OCI-LY3 (cell line): ENCODE results near the gene DRC1.
A peak's percentile ranks its signal among the peaks of the same experiment; 100 is the strongest.

ENCODE experiments used
- H2AFZ ChIP-seq: fragments of 200-600, 300-600 bp; shearing (Covaris generic); 2 replicates; pipeline ENCODE4 v1.6.0; 2014; ENCODE audit warnings: antibody characterized with exemption, low read depth, low read length
- H3K27ac ChIP-seq: fragments of 200-600, 300-600 bp; sonication (generic); 2 replicates; pipeline ENCODE4 v1.5.1; 2014; ENCODE audit warnings: mild to moderate bottlenecking, low read length, moderate library complexity, mixed read lengths
- H3K27me3 ChIP-seq: fragments of 200-600, 300-600 bp; sonication (generic); 2 replicates; pipeline ENCODE4 v1.6.1; 2014; ENCODE audit warnings: low read depth, low read length, mixed read lengths
- H3K36me3 ChIP-seq: fragments of 200-600, 300-600 bp; sonication (generic); replicated peaks from 2 replicates; pipeline ENCODE3; 2014; ENCODE audit warnings: low read depth, low read length, mixed read lengths
- H3K4me1 ChIP-seq: fragments of 300-600, 200-600 bp; sonication (generic); 2 replicates; pipeline ENCODE4 v1.6.1; 2014; ENCODE audit warnings: low read length, mixed read lengths
- H3K4me2 ChIP-seq: fragments of 200-600, 300-600 bp; sonication (generic); 2 replicates; pipeline ENCODE4 v1.6.1; 2014; ENCODE audit warnings: low read length, mixed read lengths
- H3K4me3 ChIP-seq: fragments of 300-600, 200-600 bp; sonication (generic); 2 replicates; pipeline ENCODE4 v1.5.1; 2014; ENCODE audit warnings: antibody characterized with exemption, mild to moderate bottlenecking, low read length, moderate library complexity
- H3K79me2 ChIP-seq: fragments of 300-600, 200-600 bp; shearing (Covaris generic); 2 replicates; pipeline ENCODE4 v1.6.1; 2014; ENCODE audit warnings: mild to moderate bottlenecking, low read length, mixed read lengths
- H3K9ac ChIP-seq: fragments of 300-600, 200-600 bp; shearing (Covaris generic); 2 replicates; pipeline ENCODE4 v1.6.0; 2014; ENCODE audit warnings: mild to moderate bottlenecking, low read length, moderate library complexity
- H3K9me3 ChIP-seq: fragments of 200-600, 300-600 bp; shearing (Covaris generic); 2 replicates; pipeline ENCODE4 v1.6.1; 2014; ENCODE audit warnings: low read length, mixed read lengths; ENCODE audit not compliant: insufficient read depth
- H4K20me1 ChIP-seq: fragments of 200-600, 300-600 bp; sonication (generic); 2 replicates; pipeline ENCODE4 v1.6.1; 2016; ENCODE audit warnings: low read length, mixed read lengths; ENCODE audit not compliant: insufficient read depth
- EZH2phosphoT487 ChIP-seq: fragments of 200-600 bp; shearing (Covaris generic); IDR thresholded peaks from 2 replicates; pipeline ENCODE4 v1.6.1; 2018; ENCODE audit warnings: antibody characterized with exemption, mixed run types, low read depth
- TF ChIP-seq, protein P1 (sequence below): fragments of 200-600, 300-600 bp; sonication (generic); IDR thresholded peaks from 2 replicates; pipeline ENCODE4 v1.5.1; 2014; ENCODE audit warnings: antibody characterized with exemption, low read length, low read depth

DRC1 gene

GRCh38 chr2:26384597-26384996 lies 17.1 kb upstream of the DRC1 start:
- H3K27ac ChIP-seq: 0 out of 2 replicates have a peak overlapping the region, but pooled peaks have one; percentile 45
- no peak overlapping the region for H2AFZ ChIP-seq
- H3K27me3 ChIP-seq: no peaks in the 10 kb centered on the region
- no peaks in the 10 kb centered on the region for H3K9me3 ChIP-seq
- peaks cover 44% of the 10 kb centered on the region for H3K36me3 ChIP-seq
- H4K20me1 ChIP-seq: peaks cover 19% of the 10 kb centered on the region; the same call in 1 of the 2 replicates
- no peak overlapping the region for H3K4me3 ChIP-seq
- peaks cover 40% of the 10 kb centered on the region for H3K4me1 ChIP-seq
- peak overlapping the region; percentile 51 for H3K4me2 ChIP-seq
- no peak overlapping the region for H3K9ac ChIP-seq
- TF ChIP-seq, protein P1, sequence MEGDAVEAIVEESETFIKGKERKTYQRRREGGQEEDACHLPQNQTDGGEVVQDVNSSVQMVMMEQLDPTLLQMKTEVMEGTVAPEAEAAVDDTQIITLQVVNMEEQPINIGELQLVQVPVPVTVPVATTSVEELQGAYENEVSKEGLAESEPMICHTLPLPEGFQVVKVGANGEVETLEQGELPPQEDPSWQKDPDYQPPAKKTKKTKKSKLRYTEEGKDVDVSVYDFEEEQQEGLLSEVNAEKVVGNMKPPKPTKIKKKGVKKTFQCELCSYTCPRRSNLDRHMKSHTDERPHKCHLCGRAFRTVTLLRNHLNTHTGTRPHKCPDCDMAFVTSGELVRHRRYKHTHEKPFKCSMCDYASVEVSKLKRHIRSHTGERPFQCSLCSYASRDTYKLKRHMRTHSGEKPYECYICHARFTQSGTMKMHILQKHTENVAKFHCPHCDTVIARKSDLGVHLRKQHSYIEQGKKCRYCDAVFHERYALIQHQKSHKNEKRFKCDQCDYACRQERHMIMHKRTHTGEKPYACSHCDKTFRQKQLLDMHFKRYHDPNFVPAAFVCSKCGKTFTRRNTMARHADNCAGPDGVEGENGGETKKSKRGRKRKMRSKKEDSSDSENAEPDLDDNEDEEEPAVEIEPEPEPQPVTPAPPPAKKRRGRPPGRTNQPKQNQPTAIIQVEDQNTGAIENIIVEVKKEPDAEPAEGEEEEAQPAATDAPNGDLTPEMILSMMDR: no peak
- TF ChIP-seq EZH2phosphoT487: no peak
- no peaks in the 10 kb centered on the region for H3K79me2 ChIP-seq

DNA sequence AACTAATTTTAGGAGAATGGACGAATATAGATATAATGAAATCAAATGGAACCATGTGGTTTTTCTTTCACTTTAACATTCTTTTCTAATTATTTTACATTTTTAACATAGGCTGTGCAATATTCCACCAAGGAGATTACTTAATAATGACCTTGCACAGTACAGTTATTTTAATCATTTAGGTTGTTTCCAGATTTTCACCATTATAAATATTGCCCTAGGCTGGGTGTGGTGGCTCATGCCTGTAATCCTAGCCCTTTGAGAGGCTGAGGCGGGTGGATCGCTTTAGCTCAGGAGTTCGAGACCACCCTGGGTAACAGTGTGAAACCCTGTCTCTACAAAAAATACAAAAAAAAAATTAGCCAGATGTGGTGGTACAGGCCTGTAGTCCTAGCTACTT lies 14.5 kb upstream of the DRC1 start:
- Histone ChIP-seq H3K4me3 (no peak overlapping the region), H3K9ac (no peak overlapping the region), H2AFZ (no peak overlapping the region), H3K79me2 (no peaks in the 10 kb centered on the region), H3K27ac (no peak overlapping the region), H3K4me1 (peaks cover 25% of the 10 kb centered on the region), H3K36me3 (peaks cover 43% of the 10 kb centered on the region), H4K20me1 (0 out of 2 replicates have a peak, but pooled peaks cover 10% of the 10 kb centered on the region), H3K27me3 (no peaks in the 10 kb centered on the region), H3K4me2 (no peak overlapping the region), H3K9me3 (no peaks in the 10 kb centered on the region)
- TF ChIP-seq EZH2phosphoT487: no peak
- TF ChIP-seq, protein P1: no peak

DNA sequence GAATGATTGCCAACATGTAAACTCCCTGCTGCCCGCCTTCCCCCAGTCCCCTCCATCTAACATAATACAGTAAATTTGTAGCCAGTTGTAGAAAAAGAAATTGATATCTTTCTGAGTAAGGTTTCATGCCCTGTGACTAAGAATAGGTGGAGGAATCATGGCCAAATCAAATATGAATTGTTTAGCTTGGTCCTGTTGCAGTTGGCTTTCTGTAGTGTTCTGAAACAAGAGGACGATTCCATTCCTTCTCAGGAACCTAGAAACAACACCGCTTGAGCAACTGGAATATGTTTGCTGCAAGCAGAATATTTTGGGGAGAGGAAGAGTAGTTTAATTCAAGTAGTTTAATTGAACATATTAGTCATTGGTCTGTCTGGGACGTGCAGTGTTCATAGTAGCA lies 7.0 kb upstream of the DRC1 start:
- no peaks in the 10 kb centered on the region for H3K79me2 ChIP-seq
- peaks cover 25% of the 10 kb centered on the region for H3K36me3 ChIP-seq
- no peaks in the 10 kb centered on the region for H4K20me1 ChIP-seq
- H3K4me1 ChIP-seq: no peaks in the 10 kb centered on the region
- no peak overlapping the region for H3K4me2 ChIP-seq
- H2AFZ ChIP-seq: no peak overlapping the region
- no peaks in the 10 kb centered on the region for H3K9me3 ChIP-seq
- no peak overlapping the region for H3K27ac ChIP-seq
- no peak overlapping the region for H3K4me3 ChIP-seq
- H3K9ac ChIP-seq: no peak overlapping the region
- TF ChIP-seq, protein P1: no peak
- H3K27me3 ChIP-seq: no peaks in the 10 kb centered on the region

GRCh38 chr2:26395394-26395793 lies 6.3 kb upstream of the DRC1 start:
- Histone ChIP-seq H3K4me3 (no peak overlapping the region), H3K9ac (no peak overlapping the region), H4K20me1 (no peaks in the 10 kb centered on the region), H3K4me1 (no peaks in the 10 kb centered on the region), H3K36me3 (peaks cover 21% of the 10 kb centered on the region), H3K79me2 (no peaks in the 10 kb centered on the region), H3K4me2 (no peak overlapping the region), H2AFZ (no peak overlapping the region), H3K27me3 (no peaks in the 10 kb centered on the region), H3K27ac (no peak overlapping the region), H3K9me3 (no peaks in the 10 kb centered on the region)
- TF ChIP-seq, protein P1: no peak
- no peak for TF ChIP-seq EZH2phosphoT487
